ENCODE measurements around the gene KLHL36. TPM values are rescaled to one million over a fixed set of nuclear protein-coding genes. Genes with fewer than 3 reads are reported as not detected.
"Not testable (repeated sequence)": the region's sequence is repeated elsewhere in the genome, so short reads cannot be mapped to it uniquely, and the experiment has no call there.

KLHL36 gene
- total and polyA plus RNA-seq, 2 donors from 2014 or later: 13.7 to 76.6 TPM

DNA sequence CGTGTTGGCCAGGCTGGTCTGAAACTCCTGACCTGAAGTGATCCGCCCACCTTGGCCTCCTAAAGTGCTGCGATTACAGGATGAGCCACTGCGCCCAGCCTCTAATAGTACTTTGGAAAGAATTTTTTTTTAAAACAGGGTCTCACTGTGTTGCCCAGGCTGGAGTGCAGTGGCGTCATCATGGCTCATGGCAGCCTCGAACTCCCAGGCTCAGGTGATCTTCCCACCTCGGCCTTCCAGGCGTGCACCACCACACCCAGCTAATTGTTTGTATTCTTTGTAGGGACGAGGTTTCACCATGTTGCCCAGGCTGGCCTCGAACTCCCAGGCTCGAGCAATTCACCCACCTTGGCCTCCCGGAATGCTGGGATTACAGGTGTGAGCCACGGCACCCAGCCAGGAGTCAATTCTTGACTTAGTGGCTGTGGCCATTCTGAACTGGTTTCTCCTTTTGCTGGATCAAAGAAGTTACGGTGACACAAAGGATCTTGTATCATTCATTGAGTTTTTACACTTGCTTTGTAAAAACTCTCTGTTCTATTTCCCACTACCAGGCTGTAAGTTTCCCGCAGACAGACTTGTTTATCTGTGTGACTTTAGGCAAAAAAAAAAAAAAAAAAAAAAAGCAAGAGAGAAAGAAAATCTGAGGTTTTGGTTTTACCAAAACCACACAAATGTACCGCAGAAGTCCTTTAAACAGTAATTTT lies 17.7 kb upstream of the KLHL36 start:
- H3K4me3 ChIP-seq (ENCODE audit: low read length in 3 of 3): no peak overlapping the region
- no peaks in the 10 kb centered on the region for H3K36me3 ChIP-seq (ENCODE audit: control insufficient read depth in 2 of 3, insufficient read depth in 3 of 3, low read length in 3 of 3)
- H3K27ac ChIP-seq (ENCODE audit: low read depth in 2 of 2, low read length in 2 of 2): no peak overlapping the region
- no peaks in the 10 kb centered on the region for H3K9me3 ChIP-seq (ENCODE audit: control insufficient read depth in 2 of 3, insufficient read depth in 1 of 3, low read length in 3 of 3)
- TF ChIP-seq, protein P1, sequence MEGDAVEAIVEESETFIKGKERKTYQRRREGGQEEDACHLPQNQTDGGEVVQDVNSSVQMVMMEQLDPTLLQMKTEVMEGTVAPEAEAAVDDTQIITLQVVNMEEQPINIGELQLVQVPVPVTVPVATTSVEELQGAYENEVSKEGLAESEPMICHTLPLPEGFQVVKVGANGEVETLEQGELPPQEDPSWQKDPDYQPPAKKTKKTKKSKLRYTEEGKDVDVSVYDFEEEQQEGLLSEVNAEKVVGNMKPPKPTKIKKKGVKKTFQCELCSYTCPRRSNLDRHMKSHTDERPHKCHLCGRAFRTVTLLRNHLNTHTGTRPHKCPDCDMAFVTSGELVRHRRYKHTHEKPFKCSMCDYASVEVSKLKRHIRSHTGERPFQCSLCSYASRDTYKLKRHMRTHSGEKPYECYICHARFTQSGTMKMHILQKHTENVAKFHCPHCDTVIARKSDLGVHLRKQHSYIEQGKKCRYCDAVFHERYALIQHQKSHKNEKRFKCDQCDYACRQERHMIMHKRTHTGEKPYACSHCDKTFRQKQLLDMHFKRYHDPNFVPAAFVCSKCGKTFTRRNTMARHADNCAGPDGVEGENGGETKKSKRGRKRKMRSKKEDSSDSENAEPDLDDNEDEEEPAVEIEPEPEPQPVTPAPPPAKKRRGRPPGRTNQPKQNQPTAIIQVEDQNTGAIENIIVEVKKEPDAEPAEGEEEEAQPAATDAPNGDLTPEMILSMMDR (IDR thresholded peaks at IDR 0.05; ENCODE audit: borderline replicate concordance, extremely low read depth, insufficient read depth): no peak
- H3K9ac ChIP-seq (ENCODE audit: low read length in 3 of 3): no peak overlapping the region
- H3K4me1 ChIP-seq (ENCODE audit: control insufficient read depth in 2 of 3, insufficient read depth in 2 of 3, low read depth in 1 of 3, low read length in 3 of 3): peaks cover 0 to 8% (median 0%) of the 10 kb centered on the region in 3 donors
- FAIRE-seq: no peak
- DNase-seq: no peak
- intact Hi-C loops (cut with DNase I): no loop called here
- no peaks in the 10 kb centered on the region for H3K27me3 ChIP-seq (ENCODE audit: control insufficient read depth, insufficient read depth, low read length)

DNA sequence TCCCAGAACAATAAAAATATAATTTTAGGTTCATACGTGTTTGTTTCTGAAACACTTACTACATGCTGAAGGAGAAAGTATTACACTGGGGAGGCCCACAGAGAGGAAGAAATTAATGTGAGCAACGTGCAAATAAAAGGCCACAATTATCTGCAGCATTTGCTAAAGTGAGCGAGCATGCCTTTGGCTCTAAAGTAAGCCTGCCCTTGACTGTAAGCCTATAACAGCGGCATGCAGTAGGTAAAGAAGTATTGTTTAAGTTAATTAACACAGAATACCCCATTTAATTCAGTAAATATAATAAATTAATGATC lies 17.2 kb upstream of the KLHL36 start:
- intact Hi-C loops (cut with DNase I): no loop called here
- no peak overlapping the region for H3K27ac ChIP-seq (ENCODE audit: low read depth in 2 of 2, low read length in 2 of 2)
- TF ChIP-seq, protein P1 (IDR thresholded peaks at IDR 0.05; ENCODE audit: borderline replicate concordance, extremely low read depth, insufficient read depth): no peak
- DNase-seq (no peak), FAIRE-seq (no peak)
- no peaks in the 10 kb centered on the region for H3K27me3 ChIP-seq (ENCODE audit: control insufficient read depth, insufficient read depth, low read length)
- no peaks in the 10 kb centered on the region for H3K9me3 ChIP-seq (ENCODE audit: control insufficient read depth in 2 of 3, insufficient read depth in 1 of 3, low read length in 3 of 3)
- H3K4me3 ChIP-seq (ENCODE audit: low read length in 3 of 3): no peak overlapping the region
- no peaks in the 10 kb centered on the region for H3K36me3 ChIP-seq (ENCODE audit: control insufficient read depth in 2 of 3, insufficient read depth in 3 of 3, low read length in 3 of 3)
- peaks cover 0 to 12% (median 0%) of the 10 kb centered on the region in 3 donors for H3K4me1 ChIP-seq (ENCODE audit: control insufficient read depth in 2 of 3, insufficient read depth in 2 of 3, low read depth in 1 of 3, low read length in 3 of 3)
- H3K9ac ChIP-seq (ENCODE audit: low read length in 3 of 3): no peak overlapping the region

DNA sequence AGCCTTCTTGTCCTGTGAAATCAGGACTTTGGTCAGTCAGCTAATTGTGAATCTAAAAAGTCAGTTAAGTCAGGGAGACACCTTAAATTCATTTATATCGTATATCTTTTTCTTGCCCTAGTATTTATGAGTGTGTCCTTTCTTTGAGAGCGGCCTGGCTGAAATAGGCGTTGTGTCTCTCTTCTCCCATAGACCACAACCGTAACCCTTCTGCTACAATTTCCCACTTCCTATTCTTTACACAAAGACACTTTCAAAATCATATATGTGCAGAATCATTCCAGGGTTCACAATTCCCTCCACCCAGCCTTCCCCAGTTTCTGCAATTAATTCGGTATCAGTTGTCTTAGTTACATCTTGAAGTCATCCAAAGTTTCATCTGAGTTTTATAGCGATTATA lies 16.4 kb upstream of the KLHL36 start:
- Histone ChIP-seq H3K4me1 (ENCODE audit: control insufficient read depth in 2 of 3, insufficient read depth in 2 of 3, low read depth in 1 of 3, low read length in 3 of 3) (peaks cover 0 to 12% (median 0%) of the 10 kb centered on the region in 3 donors), H3K27me3 (ENCODE audit: control insufficient read depth, insufficient read depth, low read length) (no peaks in the 10 kb centered on the region), H3K36me3 (ENCODE audit: control insufficient read depth in 2 of 3, insufficient read depth in 3 of 3, low read length in 3 of 3) (no peaks in the 10 kb centered on the region), H3K4me3 (ENCODE audit: low read length in 3 of 3) (no peak overlapping the region), H3K9me3 (ENCODE audit: control insufficient read depth in 2 of 3, insufficient read depth in 1 of 3, low read length in 3 of 3) (no peaks in the 10 kb centered on the region), H3K9ac (ENCODE audit: low read length in 3 of 3) (no peak overlapping the region), H3K27ac (ENCODE audit: low read depth in 2 of 2, low read length in 2 of 2) (no peak overlapping the region)
- DNase-seq: no peak
- no peak for FAIRE-seq
- intact Hi-C loops (cut with DNase I): no loop called here
- TF ChIP-seq, protein P1 (IDR thresholded peaks at IDR 0.05; ENCODE audit: borderline replicate concordance, extremely low read depth, insufficient read depth): no peak

DNA sequence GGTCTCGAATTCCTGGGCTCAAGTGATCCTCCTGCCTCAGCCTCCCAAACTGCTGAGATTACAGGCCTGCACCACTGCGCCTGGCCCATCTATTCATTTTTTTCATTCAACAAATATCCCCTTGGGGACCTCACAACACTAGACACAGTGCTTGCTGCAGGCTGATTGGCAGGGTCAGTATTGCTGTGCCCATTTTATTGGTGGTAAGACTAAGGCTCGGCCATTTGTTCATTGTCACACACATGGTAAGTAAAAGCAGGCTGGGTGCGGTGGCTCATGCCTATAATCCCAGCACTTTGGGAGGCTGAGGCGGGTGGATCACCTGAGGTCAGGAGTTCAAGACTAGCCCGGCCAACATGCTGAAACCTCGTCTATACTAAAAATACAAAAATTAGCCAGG lies 15.4 kb upstream of the KLHL36 start:
- FAIRE-seq; H3K4me3 ChIP-seq (ENCODE audit: low read length in 3 of 3); H3K27me3 ChIP-seq (ENCODE audit: control insufficient read depth, insufficient read depth, low read length); H3K36me3 ChIP-seq (ENCODE audit: control insufficient read depth in 2 of 3, insufficient read depth in 3 of 3, low read length in 3 of 3); H3K9me3 ChIP-seq (ENCODE audit: control insufficient read depth in 2 of 3, insufficient read depth in 1 of 3, low read length in 3 of 3); DNase-seq; intact Hi-C loops (cut with DNase I); H3K9ac ChIP-seq (ENCODE audit: low read length in 3 of 3); H3K27ac ChIP-seq (ENCODE audit: low read depth in 2 of 2, low read length in 2 of 2): not testable (repeated sequence)
- peaks cover 0 to 12% (median 0%) of the 10 kb centered on the region in 3 donors for H3K4me1 ChIP-seq (ENCODE audit: control insufficient read depth in 2 of 3, insufficient read depth in 2 of 3, low read depth in 1 of 3, low read length in 3 of 3)

All from kidney (tissue), 14 donors.